Stomach (tissue), 9 donors: ENCODE results near the gene MUS81. TPM values are rescaled to one million over a fixed set of nuclear protein-coding genes. Genes with fewer than 3 reads are reported as not detected.

Experiments
- DNase-seq, 2 donors: peaks; one replicate each; pipeline versions ENCODE4 v3.0.0 to v3.0.0-alpha.2; 2013 to 2019
- H3K27ac ChIP-seq, 5 donors: fragments of 200-600 bp in 4 of 5; sonication (generic) in 4 of 5; one replicate each; pipeline ENCODE4 v1.5.1; 2013 to 2019; ENCODE audit warnings: mild to moderate bottlenecking in 1 of 5, moderate library complexity in 1 of 5
- H3K27me3 ChIP-seq, 3 donors: fragments of 200-600 bp; sonication (generic); one replicate each; pipeline ENCODE4 v1.5.1; 2017 to 2019; ENCODE audit warnings: mixed run types in 1 of 3
- H3K36me3 ChIP-seq, 4 donors: fragments of 200-600 bp; sonication (generic); 1 replicate in 3 of 4; 2 replicates in 1 of 4; pipeline ENCODE4 v1.5.1; 2016 to 2019
- H3K4me1 ChIP-seq, 4 donors: fragments of 200-600 bp; sonication (generic); one replicate each; pipeline ENCODE4 v1.5.1; 2016 to 2019
- H3K4me3 ChIP-seq, 4 donors: fragments of 200-600 bp; sonication (generic) in 3 of 4; one replicate each; pipeline ENCODE4 v1.5.1; 2016 to 2019; ENCODE audit warnings: mild to moderate bottlenecking in 1 of 4
- H3K9me3 ChIP-seq, 4 donors: fragments of 200-600 bp; sonication (generic); one replicate each; pipeline ENCODE4 v1.5.1; 2016 to 2019
- EP300 ChIP-seq: sonication (generic); formaldehyde crosslinking; IDR thresholded peaks from one replicate; pipeline ENCODE4 v1.6.1; 2017; ENCODE audit warnings: antibody characterized with exemption
- POLR2A ChIP-seq, 4 donors: fragments of 450-650 bp; IDR thresholded peaks; one replicate each; pipeline ENCODE4 v1.6.1; 2016; ENCODE audit warnings: antibody characterized with exemption in 4 of 4, control low read depth in 2 of 4, mild to moderate bottlenecking in 1 of 4, moderate library complexity in 1 of 4
- POLR2AphosphoS5 ChIP-seq, 3 donors: sonication (generic); formaldehyde crosslinking; IDR thresholded peaks; one replicate each; pipeline ENCODE4 v1.6.1; 2016; ENCODE audit warnings: antibody characterized with exemption in 3 of 3
- WGBS, 5 donors: extraction: QIAGEN DNeasy Blood & Tissue Kit in 3 of 5; methylation state at CpG; one replicate each; pipeline versions ENCODE4 v1.1.5 to v1.1.7; 2013 to 2018; 5-methylcytosine and 5-hydroxymethylcytosine counted together
- intact Hi-C: fragments of 100-400 bp; cut with DNase I; formaldehyde crosslinking; loops from one replicate; pipeline ENCODE4 v1.15.1; 2023; ENCODE audit warnings: low total_unique reads
- polyA plus RNA-seq, 3 donors: library from polyadenylated mRNA; stranded (reverse); fragments of 200-250 nt; gene quantifications; one replicate each; pipeline ENCODE4 v1.2.3, GENCODE V29; 2013
- total RNA-seq, 5 donors: library from RNA; depleted of rRNA; stranded (reverse); fragments of >200 nt; gene quantifications; one replicate each; pipeline versions ENCODE4 v1.1.0 to v1.2.3, GENCODE V29; 2014 to 2016
- TF ChIP-seq, protein P1 (sequence below), 7 experiments: fragments of 450-650 bp in 4 of 7; fragments of 200-600 bp in 3 of 7; sonication (generic) in 3 of 7; IDR thresholded peaks; one replicate each; pipeline ENCODE4 v1.5.1; 2016 to 2019; ENCODE audit warnings: antibody characterized with exemption in 7 of 7, control low read depth in 2 of 7, mild to moderate bottlenecking in 1 of 7
- donor health status: healthy with polysubstance abuse.
- donor health status: Bipolar disorder and iron deficiency.
- donor health status: healthy.

The MUS81 gene
- total and polyA plus RNA-seq, 8 donors: 26.4 to 162 (median 48.8) TPM

DNA sequence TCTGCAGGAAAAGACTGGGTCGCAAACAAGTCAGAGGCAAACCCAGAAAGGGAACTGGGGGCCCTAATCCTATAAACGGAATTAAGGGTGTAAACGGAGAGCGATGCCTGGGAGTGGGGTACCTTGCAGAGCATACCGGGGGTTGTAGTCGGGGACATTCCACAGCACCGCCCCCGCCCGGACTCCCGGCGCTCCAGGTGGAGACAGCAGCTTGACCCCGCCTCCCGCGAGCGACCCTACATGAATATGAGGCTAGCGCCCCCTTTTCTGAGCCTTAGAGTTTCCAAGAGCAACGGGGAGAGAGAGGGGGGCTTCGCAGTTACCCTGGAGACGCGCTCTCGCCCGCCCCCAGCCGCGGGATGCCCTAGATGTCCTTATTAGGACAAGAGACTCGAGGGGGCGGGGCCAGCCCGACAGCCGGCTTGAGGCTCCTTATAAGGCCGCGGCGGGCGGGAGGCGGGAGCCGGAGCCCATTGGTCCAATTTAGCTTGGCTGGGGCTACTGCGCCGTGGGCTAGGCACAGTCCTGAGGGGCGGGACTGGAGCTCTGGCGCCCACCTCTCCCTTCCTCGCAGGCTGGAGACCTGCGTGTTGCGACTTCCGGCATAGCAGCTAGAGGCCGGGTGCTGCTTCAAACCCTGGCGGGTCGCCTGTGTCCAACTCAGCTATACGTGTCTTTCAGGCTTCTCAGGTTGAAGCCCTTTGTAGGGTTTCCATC lies 980 bp upstream of the MUS81 start:
- peaks cover 44 to 51% (median 47%) of the 10 kb centered on the region in 4 donors for H3K36me3 ChIP-seq
- H3K27ac ChIP-seq: peak overlapping the region; percentile 92 to 98 (median 97)
- intact Hi-C loops: no loop called here
- 0 to 1% (median 1%) methylated on average over 28 to 46 of the region's 46 CpGs for WGBS, 5 donors
- no peaks in the 10 kb centered on the region for H3K9me3 ChIP-seq
- H3K4me1 ChIP-seq: peaks cover 34 to 76% (median 66%) of the 10 kb centered on the region in 4 donors
- H3K4me3 ChIP-seq: peak overlapping the region; percentile 94 to 99 (median 99)
- no peaks in the 10 kb centered on the region for H3K27me3 ChIP-seq
- TF ChIP-seq, protein P1, sequence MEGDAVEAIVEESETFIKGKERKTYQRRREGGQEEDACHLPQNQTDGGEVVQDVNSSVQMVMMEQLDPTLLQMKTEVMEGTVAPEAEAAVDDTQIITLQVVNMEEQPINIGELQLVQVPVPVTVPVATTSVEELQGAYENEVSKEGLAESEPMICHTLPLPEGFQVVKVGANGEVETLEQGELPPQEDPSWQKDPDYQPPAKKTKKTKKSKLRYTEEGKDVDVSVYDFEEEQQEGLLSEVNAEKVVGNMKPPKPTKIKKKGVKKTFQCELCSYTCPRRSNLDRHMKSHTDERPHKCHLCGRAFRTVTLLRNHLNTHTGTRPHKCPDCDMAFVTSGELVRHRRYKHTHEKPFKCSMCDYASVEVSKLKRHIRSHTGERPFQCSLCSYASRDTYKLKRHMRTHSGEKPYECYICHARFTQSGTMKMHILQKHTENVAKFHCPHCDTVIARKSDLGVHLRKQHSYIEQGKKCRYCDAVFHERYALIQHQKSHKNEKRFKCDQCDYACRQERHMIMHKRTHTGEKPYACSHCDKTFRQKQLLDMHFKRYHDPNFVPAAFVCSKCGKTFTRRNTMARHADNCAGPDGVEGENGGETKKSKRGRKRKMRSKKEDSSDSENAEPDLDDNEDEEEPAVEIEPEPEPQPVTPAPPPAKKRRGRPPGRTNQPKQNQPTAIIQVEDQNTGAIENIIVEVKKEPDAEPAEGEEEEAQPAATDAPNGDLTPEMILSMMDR (IDR thresholded peaks at IDR 0.05): no peak
- TF ChIP-seq POLR2AphosphoS5 (IDR thresholded peaks at IDR 0.05): peak; percentile 98
- TF ChIP-seq POLR2A (IDR thresholded peaks at IDR 0.05): peak in 2 of 4 donors; percentile 68 to 76
- peak; percentile 99 for DNase-seq

DNA sequence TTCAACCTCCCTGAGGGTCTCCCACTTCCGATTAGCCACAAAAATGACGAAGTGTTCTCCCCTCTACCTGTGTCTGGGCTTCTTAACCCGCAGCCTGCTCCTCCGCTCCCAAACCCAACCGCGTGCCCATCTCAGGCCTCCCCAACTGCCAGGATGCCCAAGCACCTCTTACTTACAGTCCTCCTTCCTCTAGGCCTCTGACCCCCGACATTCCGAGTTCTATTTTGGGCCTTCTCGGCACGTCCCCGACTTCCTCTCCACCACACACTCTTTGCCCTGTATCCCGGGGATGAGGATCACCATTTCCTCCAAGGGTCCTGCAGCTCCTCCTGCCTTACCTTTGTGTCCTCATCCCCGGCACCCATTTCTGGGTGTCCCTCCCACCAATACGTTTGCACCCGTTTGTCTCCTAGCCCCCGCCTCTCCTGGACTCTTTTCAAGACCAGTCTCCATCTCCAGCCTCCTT lies 388 bp upstream of the MUS81 start:
- H3K4me1 ChIP-seq: peaks cover 31 to 71% (median 60%) of the 10 kb centered on the region in 4 donors
- peak overlapping the region; percentile 94 to 99 (median 99) for H3K4me3 ChIP-seq
- 3 to 4% (median 4%) methylated on average over 16 of the region's 16 CpGs for WGBS, 5 donors
- H3K27ac ChIP-seq: peak overlapping the region; percentile 92 to 98 (median 97)
- no peaks in the 10 kb centered on the region for H3K9me3 ChIP-seq
- intact Hi-C loops: no loop called here
- H3K36me3 ChIP-seq: peaks cover 44 to 51% (median 47%) of the 10 kb centered on the region in 4 donors
- H3K27me3 ChIP-seq: no peaks in the 10 kb centered on the region
- DNase-seq: no peak
- no peak for TF ChIP-seq POLR2AphosphoS5 (IDR thresholded peaks at IDR 0.05)
- TF ChIP-seq EP300: no peak
- TF ChIP-seq POLR2A (IDR thresholded peaks at IDR 0.05): no peak
- TF ChIP-seq, protein P1 (IDR thresholded peaks at IDR 0.05): no peak

DNA sequence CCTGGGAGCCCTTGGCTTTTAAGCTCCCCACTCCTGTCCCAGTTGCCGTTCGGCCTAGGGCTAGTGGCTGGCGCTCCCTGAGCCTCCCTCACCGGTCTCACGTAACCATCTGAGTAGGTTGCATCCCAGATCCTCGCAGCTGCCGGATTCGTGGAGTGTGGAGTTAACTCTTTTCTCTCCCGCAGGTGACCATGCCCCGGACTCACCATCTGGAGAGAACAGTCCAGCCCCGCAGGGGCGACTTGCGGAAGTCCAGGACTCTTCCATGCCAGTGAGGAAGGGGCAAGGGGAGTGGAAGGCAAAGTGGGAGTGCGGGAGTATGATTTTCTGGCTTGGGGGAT lies 902 bp downstream of the MUS81 start:
- DNase-seq: no peak
- WGBS, 5 donors: 6 to 12% (median 10%) methylated on average over 13 to 14 of the region's 14 CpGs
- no peaks in the 10 kb centered on the region for H3K9me3 ChIP-seq
- peaks cover 44 to 51% (median 47%) of the 10 kb centered on the region in 4 donors for H3K36me3 ChIP-seq
- peak overlapping the region; percentile 92 to 98 (median 97) for H3K27ac ChIP-seq
- peak overlapping the region; percentile 94 to 99 (median 99) for H3K4me3 ChIP-seq
- peaks cover 18 to 58% (median 47%) of the 10 kb centered on the region in 4 donors for H3K4me1 ChIP-seq
- TF ChIP-seq POLR2A (IDR thresholded peaks at IDR 0.05): no peak
- TF ChIP-seq POLR2AphosphoS5 (IDR thresholded peaks at IDR 0.05): no peak
- TF ChIP-seq EP300: no peak
- TF ChIP-seq, protein P1 (IDR thresholded peaks at IDR 0.05): no peak
- no peaks in the 10 kb centered on the region for H3K27me3 ChIP-seq
- intact Hi-C loops: no loop called here

DNA sequence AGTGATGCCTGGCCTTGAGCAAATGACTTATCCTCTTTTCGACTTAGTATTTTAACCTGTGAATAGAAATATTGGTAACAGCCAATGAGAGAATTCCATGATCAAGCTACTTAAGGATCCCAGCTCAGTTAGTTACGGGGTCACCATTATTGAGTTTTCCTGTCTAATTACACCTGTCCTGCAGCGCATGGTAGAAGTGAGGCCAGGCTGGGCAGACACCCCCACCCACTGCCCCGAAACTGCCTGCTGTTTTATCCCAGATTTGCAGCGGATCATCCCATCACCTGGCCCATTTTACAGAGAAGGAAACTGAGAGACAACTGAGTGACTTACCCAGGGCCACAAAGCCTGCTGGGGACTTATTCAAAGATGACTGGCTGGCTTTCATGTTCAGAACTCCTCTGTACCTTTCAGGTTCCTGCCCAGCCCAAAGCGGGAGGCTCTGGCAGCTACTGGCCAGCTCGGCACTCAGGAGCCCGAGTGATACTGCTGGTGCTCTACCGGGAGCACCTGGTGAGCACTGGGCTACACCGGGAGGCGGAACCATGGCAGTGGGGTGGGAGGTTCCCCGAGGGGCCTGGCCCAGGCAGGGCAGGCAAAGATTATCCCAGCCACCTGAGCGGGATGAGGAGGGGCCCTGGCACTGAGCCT lies 1.4 kb downstream of the MUS81 start:
- peak overlapping the region in 4 of 5 donors; percentile 92 to 98 (median 97) for H3K27ac ChIP-seq
- no peak for TF ChIP-seq POLR2AphosphoS5 (IDR thresholded peaks at IDR 0.05)
- no peak for TF ChIP-seq EP300
- no peak for TF ChIP-seq POLR2A (IDR thresholded peaks at IDR 0.05)
- TF ChIP-seq, protein P1 (IDR thresholded peaks at IDR 0.05): no peak
- peaks cover 13 to 53% (median 42%) of the 10 kb centered on the region in 4 donors for H3K4me1 ChIP-seq
- WGBS, 5 donors: 80 to 87% (median 84%) methylated on average over 5 to 13 of the region's 13 CpGs
- intact Hi-C loops: no loop called here
- no peaks in the 10 kb centered on the region for H3K27me3 ChIP-seq
- H3K36me3 ChIP-seq: peaks cover 43 to 52% (median 50%) of the 10 kb centered on the region in 4 donors
- peak overlapping the region; percentile 94 to 99 (median 99) for H3K4me3 ChIP-seq
- H3K9me3 ChIP-seq: no peaks in the 10 kb centered on the region
- DNase-seq: peak in 1 of 2 donors; percentile 28
